Ovary (tissue), 9 donors: ENCODE data around the gene NELFCD. TPM values are rescaled to one million over a fixed set of nuclear protein-coding genes. Genes with fewer than 3 reads are reported as not detected.

Experiments
- DNase-seq, 5 donors: peaks; one replicate each; pipeline ENCODE4 v3.0.0-alpha.2; 2019 to 2020
- H3K27ac ChIP-seq, 2 donors: fragments of 200-600 bp; one replicate each; pipeline versions ENCODE4 v1.5.1 to v1.8.0; 2019 to 2022
- H3K27me3 ChIP-seq: fragments of 200-600 bp; one replicate; pipeline ENCODE4 v1.8.0; 2022
- H3K36me3 ChIP-seq: fragments of 200-600 bp; sonication (generic); one replicate; pipeline ENCODE4 v1.5.1; 2019
- H3K4me1 ChIP-seq: one replicate; pipeline ENCODE4 v1.8.1; 2013; ENCODE audit warnings: mild to moderate bottlenecking, moderate library complexity; ENCODE audit not compliant: insufficient read depth
- H3K4me3 ChIP-seq: fragments of 200-600 bp; sonication (generic); one replicate; pipeline ENCODE4 v1.5.1; 2017
- H3K9me3 ChIP-seq, 2 donors: fragments of 200-600 bp in 1 of 2; sonication (generic) in 1 of 2; one replicate each; pipeline versions ENCODE4 v1.5.1 to v1.8.1; 2013 to 2019; ENCODE audit warnings: mild to moderate bottlenecking in 1 of 2, moderate library complexity in 1 of 2
- EP300 ChIP-seq: sonication (generic); formaldehyde crosslinking; IDR thresholded peaks from one replicate; pipeline ENCODE4 v1.6.1; 2017; ENCODE audit warnings: antibody characterized with exemption
- POLR2A ChIP-seq: fragments of 450-650 bp; IDR thresholded peaks from one replicate; pipeline ENCODE4 v1.6.1; 2017; ENCODE audit warnings: antibody characterized with exemption, mild to moderate bottlenecking, moderate library complexity
- WGBS, 3 donors: extraction: QIAGEN DNeasy Blood & Tissue Kit in 1 of 3; methylation state at CpG; one replicate each; pipeline versions ENCODE4 v1.1.5 to v1.1.7; 2013 to 2017; 5-methylcytosine and 5-hydroxymethylcytosine counted together
- intact Hi-C, 4 donors: fragments of 100-400 bp; cut with DNase I; formaldehyde crosslinking; loops; one replicate each; pipeline versions ENCODE4 v1.11.0 to v1.15.1; 2022 to 2023
- polyA plus RNA-seq, 2 donors: library from polyadenylated mRNA; stranded (reverse); fragments of 200-250 nt in 1 of 2; fragments of 350-450 nt in 1 of 2; fragmentation: Illumina TruSeq in 1 of 2; extraction: RNeasy Lipid Tissue Mini Kit (QIAGEN cat#74804) in 1 of 2; gene quantifications; one replicate each; pipeline ENCODE4 v1.2.3, GENCODE V29; 2013 to 2014
- total RNA-seq, 7 donors: library from RNA; depleted of rRNA in 2 of 7; stranded (reverse); fragments of >200 nt in 2 of 7; fragmentation: NEBNext Ultra II Directional in 3 of 7; extraction: Animal tissue kit (Norgen Biotek cat#: 25700) in 3 of 7; gene quantifications; one replicate each; pipeline versions ENCODE4 v1.1.0 to v1.2.4, GENCODE V29; 2016 to 2023
- TF ChIP-seq, protein P1 (sequence below), 3 donors: fragments of 450-650 bp in 2 of 3; fragments of 200-600 bp in 1 of 3; IDR thresholded peaks; one replicate each; pipeline versions ENCODE4 v1.5.1 to v1.8.0; 2016 to 2022; ENCODE audit warnings: antibody characterized with exemption in 3 of 3, mild to moderate bottlenecking in 1 of 3
- donor health status: DM: no; HTN: no; CAD: no; lungs with moderate emphysema.
- donor health status: DM: no; HTN: no; CAD: no.
- donor health status: Bipolar disorder and iron deficiency.
- donor health status: DM: yes; HTN: yes; CAD: no.
- donor health status: DM: no; HTN: no; CAD: no.
- donor health status: DM: yes; HTN: yes; CAD: no.

Gene NELFCD
- total and polyA plus RNA-seq, 9 donors: 36.7 to 74.9 (median 59.4) TPM

GRCh38 chr20:58969439-58969838 is 11.6 kb upstream of the NELFCD start:
- Histone ChIP-seq H3K4me1 (no peaks in the 10 kb centered on the region), H3K4me3 (no peak overlapping the region), H3K36me3 (no peaks in the 10 kb centered on the region), H3K27ac (no peak overlapping the region), H3K9me3 (no peaks in the 10 kb centered on the region), H3K27me3 (no peaks in the 10 kb centered on the region)
- no peak for TF ChIP-seq POLR2A
- TF ChIP-seq, protein P1, sequence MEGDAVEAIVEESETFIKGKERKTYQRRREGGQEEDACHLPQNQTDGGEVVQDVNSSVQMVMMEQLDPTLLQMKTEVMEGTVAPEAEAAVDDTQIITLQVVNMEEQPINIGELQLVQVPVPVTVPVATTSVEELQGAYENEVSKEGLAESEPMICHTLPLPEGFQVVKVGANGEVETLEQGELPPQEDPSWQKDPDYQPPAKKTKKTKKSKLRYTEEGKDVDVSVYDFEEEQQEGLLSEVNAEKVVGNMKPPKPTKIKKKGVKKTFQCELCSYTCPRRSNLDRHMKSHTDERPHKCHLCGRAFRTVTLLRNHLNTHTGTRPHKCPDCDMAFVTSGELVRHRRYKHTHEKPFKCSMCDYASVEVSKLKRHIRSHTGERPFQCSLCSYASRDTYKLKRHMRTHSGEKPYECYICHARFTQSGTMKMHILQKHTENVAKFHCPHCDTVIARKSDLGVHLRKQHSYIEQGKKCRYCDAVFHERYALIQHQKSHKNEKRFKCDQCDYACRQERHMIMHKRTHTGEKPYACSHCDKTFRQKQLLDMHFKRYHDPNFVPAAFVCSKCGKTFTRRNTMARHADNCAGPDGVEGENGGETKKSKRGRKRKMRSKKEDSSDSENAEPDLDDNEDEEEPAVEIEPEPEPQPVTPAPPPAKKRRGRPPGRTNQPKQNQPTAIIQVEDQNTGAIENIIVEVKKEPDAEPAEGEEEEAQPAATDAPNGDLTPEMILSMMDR (IDR thresholded peaks at IDR 0.05): no peak
- TF ChIP-seq EP300: no peak
- intact Hi-C loops: no loop called here
- no peak for DNase-seq
- 71 to 100% (median 71%) methylated on average over 2 of the region's 2 CpGs for WGBS, 3 donors

- Histone ChIP-seq H3K9me3 (no peaks in the 10 kb centered on the region), H3K4me1 (no peaks in the 10 kb centered on the region), H3K27ac (no peak overlapping the region), H3K27me3 (no peaks in the 10 kb centered on the region), H3K36me3 (no peaks in the 10 kb centered on the region), H3K4me3 (no peak overlapping the region)
- intact Hi-C loops: no loop called here
- 69 to 85% (median 84%) methylated on average over 1 of the region's 1 CpG for WGBS, 3 donors
- no peak for DNase-seq
- TF ChIP-seq POLR2A (no peak), EP300 (no peak)
- TF ChIP-seq, protein P1 (IDR thresholded peaks at IDR 0.05): no peak
Observed at GRCh38 chr20:58970146-58970545, 10.9 kb upstream of the NELFCD start.

GRCh38 chr20:58971429-58971828 is 9.6 kb upstream of the NELFCD start:
- intact Hi-C loops: no loop called here
- TF ChIP-seq POLR2A: no peak
- TF ChIP-seq, protein P1 (IDR thresholded peaks at IDR 0.05): no peak
- no peak for TF ChIP-seq EP300
- H3K27ac ChIP-seq: no peak overlapping the region
- H3K9me3 ChIP-seq: no peaks in the 10 kb centered on the region
- no peak overlapping the region for H3K4me3 ChIP-seq
- H3K36me3 ChIP-seq: no peaks in the 10 kb centered on the region
- no peaks in the 10 kb centered on the region for H3K27me3 ChIP-seq
- no peak for DNase-seq
- 73 to 77% (median 75%) methylated on average over 6 of the region's 6 CpGs for WGBS, 3 donors
- no peaks in the 10 kb centered on the region for H3K4me1 ChIP-seq

- Histone ChIP-seq H3K36me3 (no peaks in the 10 kb centered on the region), H3K4me3 (no peak overlapping the region), H3K4me1 (no peaks in the 10 kb centered on the region), H3K27me3 (no peaks in the 10 kb centered on the region), H3K9me3 (no peaks in the 10 kb centered on the region), H3K27ac (no peak overlapping the region)
- TF ChIP-seq EP300 (no peak), POLR2A (no peak)
- TF ChIP-seq, protein P1 (IDR thresholded peaks at IDR 0.05): no peak
- DNase-seq: no peak
- 69 to 77% (median 74%) methylated on average over 4 of the region's 4 CpGs for WGBS, 3 donors
- intact Hi-C loops: no loop called here
Observed at GRCh38 chr20:58973179-58973578, 7.9 kb upstream of the NELFCD start.
